KMS-11 (cell line): ENCODE results near the gene EIPR1.

Source experiments
- H2AFZ ChIP-seq: fragments of 200-600 bp; sonication (generic); 2 replicates; pipeline ENCODE4 v1.6.1; 2016; ENCODE audit warnings: antibody characterized with exemption, mixed run types, low read depth
- H3K27ac ChIP-seq: fragments of 200-600 bp; sonication (generic); 2 replicates; pipeline ENCODE4 v1.6.1; 2016; ENCODE audit warnings: mild to moderate bottlenecking, mixed run types
- H3K27me3 ChIP-seq: fragments of 200-600 bp; sonication (generic); 2 replicates; pipeline ENCODE4 v1.6.1; 2017; ENCODE audit warnings: mild to moderate bottlenecking, low read depth, mixed run types, moderate library complexity; ENCODE audit not compliant: insufficient read depth
- H3K36me3 ChIP-seq: fragments of 200-600 bp; sonication (generic); 2 replicates; pipeline ENCODE4 v1.6.1; 2017; ENCODE audit warnings: mild to moderate bottlenecking, mixed run types; ENCODE audit not compliant: insufficient read depth
- H3K4me1 ChIP-seq: fragments of 200-600 bp; sonication (generic); 2 replicates; pipeline ENCODE4 v1.6.1; 2016; ENCODE audit warnings: mild to moderate bottlenecking, low read depth, mixed run types; ENCODE audit not compliant: poor library complexity, severe bottlenecking
- H3K4me2 ChIP-seq: fragments of 200-600 bp; sonication (generic); 2 replicates; pipeline ENCODE4 v1.7.0; 2016; ENCODE audit warnings: mild to moderate bottlenecking, mixed run types
- H3K4me3 ChIP-seq: fragments of 200-600 bp; sonication (generic); IDR thresholded peaks from 2 replicates; pipeline ENCODE4 v1.6.1; 2017; ENCODE audit warnings: low read depth, low read length, mixed read lengths; ENCODE audit not compliant: insufficient read depth
- H3K79me2 ChIP-seq: fragments of 200-600 bp; sonication (generic); 2 replicates; pipeline ENCODE4 v1.6.1; 2016; ENCODE audit warnings: low read depth, mixed run types; ENCODE audit not compliant: insufficient read depth
- H3K9ac ChIP-seq: fragments of 200-600 bp; sonication (generic); 2 replicates; pipeline ENCODE4 v1.6.1; 2016; ENCODE audit warnings: mild to moderate bottlenecking, mixed run types
- H4K20me1 ChIP-seq: fragments of 200-600 bp; sonication (generic); 2 replicates; pipeline ENCODE4 v1.6.1; 2016; ENCODE audit warnings: mild to moderate bottlenecking, mixed run types; ENCODE audit not compliant: insufficient read depth
- TF ChIP-seq, protein P1 (sequence below): fragments of 200-600 bp; sonication (generic); conservative IDR thresholded peaks from 2 replicates; pipeline ENCODE4 v1.6.1; 2017; ENCODE audit warnings: low read depth, mild to moderate bottlenecking, antibody characterized with exemption, low read length, moderate library complexity, mixed read lengths

The EIPR1 gene

DNA sequence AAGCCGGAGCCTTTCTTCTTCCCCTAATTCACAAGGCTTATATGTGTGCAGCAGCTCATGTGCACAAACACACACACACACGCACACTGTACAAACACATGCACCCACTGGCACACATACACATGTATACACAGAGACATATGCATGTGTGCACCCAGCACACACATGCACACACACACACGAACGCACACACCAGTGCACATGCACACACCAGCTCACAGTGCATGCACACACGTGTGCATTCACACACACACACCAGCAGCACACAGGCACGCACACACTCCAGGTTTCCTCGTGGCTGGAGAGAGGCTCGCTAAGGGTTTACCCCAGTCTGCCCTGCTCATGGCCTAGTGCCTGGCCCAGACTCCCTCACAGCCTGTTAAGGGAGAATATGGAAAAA lies 234.0 kb downstream of the EIPR1 start:
- H3K36me3 ChIP-seq, result no peaks in the 10 kb centered on the region
- no peak overlapping the region for H3K9ac ChIP-seq
- H3K27ac ChIP-seq, result no peak overlapping the region
- H3K4me3 ChIP-seq, result no peak overlapping the region
- no peaks in the 10 kb centered on the region for H4K20me1 ChIP-seq
- H3K4me2 ChIP-seq, result no peak overlapping the region
- no peaks in the 10 kb centered on the region for H3K27me3 ChIP-seq
- H3K79me2 ChIP-seq, result no peaks in the 10 kb centered on the region
- TF ChIP-seq, protein P1, sequence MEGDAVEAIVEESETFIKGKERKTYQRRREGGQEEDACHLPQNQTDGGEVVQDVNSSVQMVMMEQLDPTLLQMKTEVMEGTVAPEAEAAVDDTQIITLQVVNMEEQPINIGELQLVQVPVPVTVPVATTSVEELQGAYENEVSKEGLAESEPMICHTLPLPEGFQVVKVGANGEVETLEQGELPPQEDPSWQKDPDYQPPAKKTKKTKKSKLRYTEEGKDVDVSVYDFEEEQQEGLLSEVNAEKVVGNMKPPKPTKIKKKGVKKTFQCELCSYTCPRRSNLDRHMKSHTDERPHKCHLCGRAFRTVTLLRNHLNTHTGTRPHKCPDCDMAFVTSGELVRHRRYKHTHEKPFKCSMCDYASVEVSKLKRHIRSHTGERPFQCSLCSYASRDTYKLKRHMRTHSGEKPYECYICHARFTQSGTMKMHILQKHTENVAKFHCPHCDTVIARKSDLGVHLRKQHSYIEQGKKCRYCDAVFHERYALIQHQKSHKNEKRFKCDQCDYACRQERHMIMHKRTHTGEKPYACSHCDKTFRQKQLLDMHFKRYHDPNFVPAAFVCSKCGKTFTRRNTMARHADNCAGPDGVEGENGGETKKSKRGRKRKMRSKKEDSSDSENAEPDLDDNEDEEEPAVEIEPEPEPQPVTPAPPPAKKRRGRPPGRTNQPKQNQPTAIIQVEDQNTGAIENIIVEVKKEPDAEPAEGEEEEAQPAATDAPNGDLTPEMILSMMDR, result no peak
- H3K4me1 ChIP-seq, result no peaks in the 10 kb centered on the region
- no peak overlapping the region for H2AFZ ChIP-seq

DNA sequence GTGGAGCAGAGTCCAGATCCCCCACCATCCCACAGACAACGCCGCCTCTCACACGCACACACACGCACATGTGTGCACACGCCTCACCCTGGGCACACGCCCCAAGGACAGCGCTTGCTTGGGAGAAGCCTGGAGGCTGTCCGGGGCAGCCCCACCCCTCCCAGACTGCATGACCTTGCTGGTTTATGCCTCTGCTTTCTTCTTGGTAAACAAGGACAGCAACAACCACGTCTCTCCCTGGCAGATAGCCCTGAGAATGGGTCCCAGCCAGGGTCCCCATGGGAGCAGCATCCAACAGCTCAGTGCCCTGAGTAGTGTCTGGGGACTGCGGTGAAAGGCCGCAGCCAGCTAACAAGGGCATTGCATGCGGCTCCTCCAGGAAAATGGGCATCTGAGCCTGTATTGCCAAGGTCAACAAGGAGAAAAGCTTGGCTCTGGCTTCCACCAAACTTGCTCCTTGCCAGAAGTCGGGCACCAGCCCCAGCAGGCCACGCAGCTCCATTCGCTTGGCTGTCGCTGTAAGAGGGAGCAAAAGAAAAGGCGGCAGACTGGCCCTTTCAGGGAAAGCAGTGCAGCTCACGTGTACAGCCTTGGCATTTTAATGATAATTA lies 234.6 kb downstream of the EIPR1 start:
- Histone ChIP-seq H3K9ac (no peak overlapping the region), H3K4me1 (no peaks in the 10 kb centered on the region), H3K27ac (no peak overlapping the region), H3K4me2 (no peak overlapping the region), H2AFZ (no peak overlapping the region), H3K36me3 (no peaks in the 10 kb centered on the region), H4K20me1 (no peaks in the 10 kb centered on the region), H3K27me3 (no peaks in the 10 kb centered on the region), H3K79me2 (no peaks in the 10 kb centered on the region), H3K4me3 (no peak overlapping the region)
- TF ChIP-seq, protein P1, result no peak

DNA sequence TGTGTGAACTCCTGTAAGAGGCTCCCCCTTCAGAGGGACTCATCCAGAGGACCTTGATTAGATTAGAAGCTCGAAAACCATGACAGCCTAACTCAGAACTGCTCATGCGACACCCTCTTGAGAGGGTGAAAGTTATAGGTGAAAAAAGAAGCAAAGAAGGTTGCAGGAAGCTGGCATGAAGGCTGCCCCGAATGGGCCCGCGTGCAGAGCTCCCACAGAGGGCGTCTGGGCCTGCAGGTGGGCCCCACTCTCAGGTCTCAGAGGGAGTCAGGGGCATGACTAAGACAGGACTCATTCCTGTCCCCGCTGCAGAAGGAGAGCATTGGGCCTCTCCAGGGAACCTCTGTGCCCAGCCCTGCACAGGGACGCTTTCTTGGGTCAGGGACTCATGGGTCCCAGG lies 235.4 kb downstream of the EIPR1 start:
- no peak overlapping the region for H3K4me2 ChIP-seq
- no peaks in the 10 kb centered on the region for H3K27me3 ChIP-seq
- TF ChIP-seq, protein P1, result no peak
- H3K9ac ChIP-seq, result no peak overlapping the region
- no peak overlapping the region for H2AFZ ChIP-seq
- H3K79me2 ChIP-seq, result no peaks in the 10 kb centered on the region
- no peaks in the 10 kb centered on the region for H3K4me1 ChIP-seq
- H4K20me1 ChIP-seq, result no peaks in the 10 kb centered on the region
- no peak overlapping the region for H3K27ac ChIP-seq
- no peaks in the 10 kb centered on the region for H3K36me3 ChIP-seq
- H3K4me3 ChIP-seq, result no peak overlapping the region

DNA sequence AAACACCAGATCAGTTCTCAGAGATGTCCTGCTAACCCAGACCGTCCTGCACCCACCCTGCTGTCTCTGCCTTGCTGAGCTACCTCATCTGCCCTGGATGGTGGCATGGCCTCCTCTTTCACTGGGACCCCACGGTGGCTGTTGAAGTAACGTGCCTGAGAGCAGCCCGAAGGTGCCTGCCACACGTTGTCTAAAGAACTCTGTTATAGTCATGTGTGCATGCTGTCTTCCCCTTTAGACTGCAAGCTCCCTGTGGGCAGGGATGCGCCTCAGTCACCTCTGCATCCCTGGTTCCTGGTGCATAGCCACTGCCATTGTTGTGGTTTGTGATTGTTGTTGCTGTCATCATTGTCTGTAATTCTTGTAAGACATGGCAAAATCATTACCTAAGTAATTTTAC lies 235.9 kb downstream of the EIPR1 start:
- Histone ChIP-seq H2AFZ (no peak overlapping the region), H4K20me1 (no peaks in the 10 kb centered on the region), H3K36me3 (no peaks in the 10 kb centered on the region), H3K4me3 (no peak overlapping the region), H3K27ac (no peak overlapping the region), H3K4me2 (no peak overlapping the region), H3K79me2 (no peaks in the 10 kb centered on the region), H3K9ac (no peak overlapping the region), H3K4me1 (no peaks in the 10 kb centered on the region), H3K27me3 (no peaks in the 10 kb centered on the region)
- TF ChIP-seq, protein P1, result no peak
